ENCODE measurements around the gene DYRK1B.

GRCh38 chr19:39865953-39866352 lies 32.0 kb upstream of the DYRK1B start:
- TF ChIP-seq, protein P1, sequence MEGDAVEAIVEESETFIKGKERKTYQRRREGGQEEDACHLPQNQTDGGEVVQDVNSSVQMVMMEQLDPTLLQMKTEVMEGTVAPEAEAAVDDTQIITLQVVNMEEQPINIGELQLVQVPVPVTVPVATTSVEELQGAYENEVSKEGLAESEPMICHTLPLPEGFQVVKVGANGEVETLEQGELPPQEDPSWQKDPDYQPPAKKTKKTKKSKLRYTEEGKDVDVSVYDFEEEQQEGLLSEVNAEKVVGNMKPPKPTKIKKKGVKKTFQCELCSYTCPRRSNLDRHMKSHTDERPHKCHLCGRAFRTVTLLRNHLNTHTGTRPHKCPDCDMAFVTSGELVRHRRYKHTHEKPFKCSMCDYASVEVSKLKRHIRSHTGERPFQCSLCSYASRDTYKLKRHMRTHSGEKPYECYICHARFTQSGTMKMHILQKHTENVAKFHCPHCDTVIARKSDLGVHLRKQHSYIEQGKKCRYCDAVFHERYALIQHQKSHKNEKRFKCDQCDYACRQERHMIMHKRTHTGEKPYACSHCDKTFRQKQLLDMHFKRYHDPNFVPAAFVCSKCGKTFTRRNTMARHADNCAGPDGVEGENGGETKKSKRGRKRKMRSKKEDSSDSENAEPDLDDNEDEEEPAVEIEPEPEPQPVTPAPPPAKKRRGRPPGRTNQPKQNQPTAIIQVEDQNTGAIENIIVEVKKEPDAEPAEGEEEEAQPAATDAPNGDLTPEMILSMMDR (IDR thresholded peaks at IDR 0.05): no peak
- no peak for TF ChIP-seq POLR2A (IDR thresholded peaks at IDR 0.05)
